Upper lobe of left lung (tissue), 6 donors: ENCODE data around the gene GMDS. TPM values are rescaled to one million over a fixed set of nuclear protein-coding genes. Genes with fewer than 3 reads are reported as not detected.

Source experiments
- ATAC-seq, 2 donors: fragments of 200-7000 bp; cut with Tn5 transposase; one replicate each; pipeline ENCODE4 v1.9.1; 2022; ENCODE audit warnings: mild to moderate bottlenecking in 2 of 2, moderate library complexity in 2 of 2; ENCODE audit not compliant: low FRiP score in 2 of 2
- DNase-seq, 2 donors: peaks; one replicate each; pipeline ENCODE4 v3.0.0-alpha.2; 2019 to 2020
- H3K27ac ChIP-seq, 4 donors: fragments of 200-600 bp; sonication (generic); one replicate each; pipeline ENCODE4 v1.5.1; 2016 to 2019
- H3K27me3 ChIP-seq, 4 donors: fragments of 200-600 bp; sonication (generic); one replicate each; pipeline ENCODE4 v1.5.1; 2017 to 2019
- H3K36me3 ChIP-seq, 4 donors: fragments of 200-600 bp; sonication (generic); one replicate each; pipeline ENCODE4 v1.5.1; 2016 to 2019
- H3K4me1 ChIP-seq, 4 donors: fragments of 200-600 bp; sonication (generic); one replicate each; pipeline ENCODE4 v1.5.1; 2018 to 2019
- H3K4me3 ChIP-seq, 4 donors: fragments of 200-600 bp; sonication (generic); one replicate each; pipeline ENCODE4 v1.5.1; 2017 to 2019; ENCODE audit warnings: mild to moderate bottlenecking in 2 of 4, moderate library complexity in 1 of 4
- H3K9me3 ChIP-seq, 4 donors: fragments of 200-600 bp; sonication (generic); one replicate each; pipeline ENCODE4 v1.5.1; 2018 to 2019
- CTCF ChIP-seq, 6 experiments: fragments of 450-650 bp in 4 of 6; fragments of 200-600 bp in 2 of 6; sonication (generic) in 2 of 6; IDR thresholded peaks; one replicate each; pipeline ENCODE4 v1.5.1; 2016 to 2019; ENCODE audit warnings: antibody characterized with exemption in 6 of 6
- EP300 ChIP-seq, 4 donors: sonication (generic); formaldehyde crosslinking; IDR thresholded peaks; one replicate each; pipeline ENCODE4 v1.5.1; 2017; ENCODE audit warnings: antibody characterized with exemption in 4 of 4, control low read depth in 2 of 4
- POLR2A ChIP-seq, 4 donors: fragments of 450-650 bp; IDR thresholded peaks; one replicate each; pipeline ENCODE4 v1.5.1; 2016 to 2017; ENCODE audit warnings: antibody characterized with exemption in 4 of 4, mild to moderate bottlenecking in 2 of 4
- POLR2AphosphoS5 ChIP-seq, 2 donors: sonication (generic); formaldehyde crosslinking; IDR thresholded peaks; one replicate each; pipeline ENCODE4 v1.5.1; 2017; ENCODE audit warnings: antibody characterized with exemption in 2 of 2
- WGBS, 2 donors: methylation state at CpG; one replicate each; pipeline ENCODE4 v1.1.5; 2017 to 2018; 5-methylcytosine and 5-hydroxymethylcytosine counted together
- total RNA-seq, 6 donors: library from RNA; depleted of rRNA in 4 of 6; stranded (reverse); fragments of >200 nt in 4 of 6; gene quantifications; one replicate each; pipeline versions ENCODE4 v1.1.0 to v1.2.1, GENCODE V29; 2016 to 2021
- donor health status: DM: no; HTN: no; CAD: no; lungs with moderate emphysema.
- donor health status: DM: no; HTN: yes; CAD: no; lungs with severe emphysema.

Gene GMDS
- total RNA-seq, 6 donors from 2014 or later = 7.6 to 17.8 (median 14.1) TPM

GRCh38 chr6:1983850-1984249 lies 261.6 kb downstream of the GMDS start:
- Histone ChIP-seq H3K27me3 (no peaks in the 10 kb centered on the region), H3K9me3 (peaks cover 4 to 17% (median 16%) of the 10 kb centered on the region in 4 donors), H3K4me3 (no peak overlapping the region), H3K4me1 (no peaks in the 10 kb centered on the region), H3K27ac (no peak overlapping the region), H3K36me3 (no peaks in the 10 kb centered on the region)
- WGBS, 2 donors = 97 to 100% methylated on average over 1 of the region's 1 CpG
- no peak for TF ChIP-seq POLR2AphosphoS5 (IDR thresholded peaks at IDR 0.05)
- no peak for TF ChIP-seq POLR2A (IDR thresholded peaks at IDR 0.05)
- TF ChIP-seq CTCF (IDR thresholded peaks at IDR 0.05) = no peak
- TF ChIP-seq EP300 (IDR thresholded peaks at IDR 0.05) = no peak
- ATAC-seq (no peak), DNase-seq (no peak)

DNA sequence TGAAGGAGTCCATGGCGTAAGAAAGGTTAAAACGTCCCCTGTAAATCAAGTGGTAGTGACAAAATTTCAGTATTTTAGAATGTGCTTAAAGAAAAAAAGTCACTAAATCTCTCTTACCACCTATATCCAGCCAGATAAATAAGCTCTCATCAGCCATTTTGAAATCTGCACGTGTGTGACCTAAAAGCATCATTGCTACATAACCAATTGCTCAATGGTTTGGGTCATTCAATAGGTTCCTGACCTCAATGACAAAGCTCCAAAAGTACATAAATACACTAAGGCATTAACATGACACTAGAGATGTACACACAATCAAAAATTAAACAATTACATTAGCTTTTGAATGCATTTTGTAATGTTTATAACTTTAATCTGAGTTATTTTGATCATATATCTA lies 272.4 kb downstream of the GMDS start:
- Histone ChIP-seq H3K27ac (no peak overlapping the region), H3K27me3 (no peaks in the 10 kb centered on the region), H3K4me1 (no peaks in the 10 kb centered on the region), H3K4me3 (no peak overlapping the region), H3K9me3 (no peaks in the 10 kb centered on the region), H3K36me3 (no peaks in the 10 kb centered on the region)
- no peak for TF ChIP-seq POLR2A (IDR thresholded peaks at IDR 0.05)
- no peak for TF ChIP-seq CTCF (IDR thresholded peaks at IDR 0.05)
- TF ChIP-seq EP300 (IDR thresholded peaks at IDR 0.05) = no peak
- no peak for TF ChIP-seq POLR2AphosphoS5 (IDR thresholded peaks at IDR 0.05)
- DNase-seq (no peak), ATAC-seq (no peak)
- WGBS, 2 donors = 76 to 91% methylated on average over 3 of the region's 3 CpGs

- no peak for TF ChIP-seq CTCF (IDR thresholded peaks at IDR 0.05)
- TF ChIP-seq POLR2AphosphoS5 (IDR thresholded peaks at IDR 0.05) = no peak
- TF ChIP-seq EP300 (IDR thresholded peaks at IDR 0.05) = no peak
- no peak for TF ChIP-seq POLR2A (IDR thresholded peaks at IDR 0.05)
- H3K27ac ChIP-seq = no peak overlapping the region
- ATAC-seq (no peak), DNase-seq (no peak)
- H3K36me3 ChIP-seq = no peaks in the 10 kb centered on the region
- H3K27me3 ChIP-seq = no peaks in the 10 kb centered on the region
- no peak overlapping the region for H3K4me3 ChIP-seq
- no peaks in the 10 kb centered on the region for H3K9me3 ChIP-seq
- H3K4me1 ChIP-seq = no peaks in the 10 kb centered on the region
- 83 to 88% methylated on average over 5 of the region's 5 CpGs for WGBS, 2 donors
These were observed 273.8 kb downstream of the GMDS start for GRCh38 chr6:1971612-1972011.

DNA sequence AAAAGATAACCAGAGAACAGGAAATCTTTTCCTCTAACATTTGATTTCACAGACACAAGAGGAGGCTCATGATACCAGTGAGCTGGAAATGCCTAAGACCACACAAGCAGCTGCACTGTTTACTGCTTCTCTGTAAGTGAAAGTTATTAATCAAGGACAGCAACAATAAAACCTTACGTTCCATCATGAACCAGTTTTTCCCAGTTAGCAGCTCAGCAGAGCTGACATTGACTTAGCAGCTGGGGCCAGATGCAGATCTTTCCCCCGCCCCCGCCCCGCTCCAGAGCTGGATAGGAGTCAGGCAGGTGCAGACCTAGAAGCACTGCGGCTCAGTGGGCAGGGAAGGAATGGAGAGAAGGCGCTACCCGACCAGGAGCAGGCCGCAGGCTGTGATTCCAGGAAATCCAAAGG lies 275.2 kb downstream of the GMDS start:
- ATAC-seq = peak in 1 of 2 donors; percentile 11
- DNase-seq = peak in 1 of 2 donors; percentile 16
- Histone ChIP-seq H3K9me3 (no peaks in the 10 kb centered on the region), H3K4me3 (no peak overlapping the region), H3K4me1 (no peaks in the 10 kb centered on the region), H3K36me3 (no peaks in the 10 kb centered on the region), H3K27ac (no peak overlapping the region), H3K27me3 (no peaks in the 10 kb centered on the region)
- no peak for TF ChIP-seq POLR2AphosphoS5 (IDR thresholded peaks at IDR 0.05)
- no peak for TF ChIP-seq CTCF (IDR thresholded peaks at IDR 0.05)
- no peak for TF ChIP-seq EP300 (IDR thresholded peaks at IDR 0.05)
- TF ChIP-seq POLR2A (IDR thresholded peaks at IDR 0.05) = no peak
- 69 to 83% methylated on average over 8 of the region's 8 CpGs for WGBS, 2 donors

GRCh38 chr6:1966713-1967112 lies 278.7 kb downstream of the GMDS start:
- H3K27ac ChIP-seq = no peak overlapping the region
- H3K4me1 ChIP-seq = no peaks in the 10 kb centered on the region
- TF ChIP-seq POLR2AphosphoS5 (IDR thresholded peaks at IDR 0.05) = no peak
- no peak for TF ChIP-seq CTCF (IDR thresholded peaks at IDR 0.05)
- no peak for TF ChIP-seq POLR2A (IDR thresholded peaks at IDR 0.05)
- no peak for TF ChIP-seq EP300 (IDR thresholded peaks at IDR 0.05)
- H3K27me3 ChIP-seq = no peaks in the 10 kb centered on the region
- ATAC-seq (no peak), DNase-seq (peak in 1 of 2 donors; percentile 39)
- no peaks in the 10 kb centered on the region for H3K9me3 ChIP-seq
- H3K36me3 ChIP-seq = no peaks in the 10 kb centered on the region
- 92 to 96% methylated on average over 5 of the region's 5 CpGs for WGBS, 2 donors
- H3K4me3 ChIP-seq = no peak overlapping the region
